GM12892 (cell line): ENCODE data around the gene VWC2.

ENCODE experiments used
- POLR2A ChIP-seq: IDR thresholded peaks from 2 replicates; pipeline ENCODE4 v1.6.1; 2011; ENCODE audit warnings: low read depth, low read length, control low read depth
- POLR2AphosphoS5 ChIP-seq: IDR thresholded peaks from 2 replicates; pipeline ENCODE4 v1.6.1; 2011; ENCODE audit warnings: low read depth, low read length, control low read depth

GRCh38 chr7:49866910-49867309 lies 93.5 kb downstream of the VWC2 start:
- no peak for TF ChIP-seq POLR2A
- no peak for TF ChIP-seq POLR2AphosphoS5
